Breast epithelium (tissue), 3 donors: ENCODE results near the gene RASAL3.

ENCODE experiments used
- CTCF ChIP-seq, 3 donors: fragments of 450-650 bp; IDR thresholded peaks; one replicate each; pipeline ENCODE4 v1.5.1; 2016 to 2017; ENCODE audit warnings: antibody characterized with exemption in 3 of 3, mild to moderate bottlenecking in 3 of 3, moderate library complexity in 3 of 3
- POLR2A ChIP-seq: fragments of 450-650 bp; IDR thresholded peaks from one replicate; pipeline ENCODE4 v1.6.1; 2016; ENCODE audit warnings: antibody characterized with exemption, mild to moderate bottlenecking, moderate library complexity
- POLR2AphosphoS5 ChIP-seq, 3 donors: sonication (generic); formaldehyde crosslinking; IDR thresholded peaks; one replicate each; pipeline ENCODE4 v1.6.1; 2017; ENCODE audit warnings: antibody characterized with exemption in 3 of 3

DNA sequence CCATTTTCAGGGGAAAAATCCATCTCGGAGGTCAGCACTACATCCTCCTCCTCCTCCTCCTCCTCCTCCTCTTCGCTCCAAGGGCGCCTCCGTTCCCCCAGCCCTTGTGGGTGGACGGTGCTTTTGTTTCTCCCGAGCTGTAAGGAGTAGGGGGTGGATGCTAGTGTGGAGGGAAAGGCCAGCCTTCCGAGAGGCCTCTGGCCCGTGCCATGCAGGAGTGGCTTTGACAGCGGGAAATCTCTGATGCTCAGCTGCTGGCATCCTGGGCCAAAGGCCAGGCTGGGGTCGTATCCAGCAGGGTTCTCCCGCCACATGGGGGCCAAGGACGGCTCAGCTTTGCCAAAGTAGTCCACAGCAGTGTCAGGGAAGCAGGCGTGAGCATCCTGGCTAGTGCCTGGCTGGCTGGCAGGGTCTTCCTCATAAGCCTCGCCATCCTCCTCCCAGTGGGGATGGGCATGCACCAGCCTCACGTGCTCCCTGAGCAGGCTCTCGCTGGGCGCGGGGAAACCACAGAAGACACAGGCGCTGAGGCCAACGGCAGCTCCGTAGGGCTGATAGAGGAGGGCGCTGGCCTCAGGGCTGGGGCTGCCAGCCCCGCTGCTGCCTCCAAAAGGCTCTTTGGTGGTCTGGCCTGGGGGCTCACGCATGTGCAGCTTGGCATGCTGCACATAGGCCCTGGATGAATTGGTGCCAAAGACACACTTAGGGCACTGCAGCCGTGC, 25.1 kb downstream of the RASAL3 start:
- TF ChIP-seq CTCF (IDR thresholded peaks at IDR 0.05), result no peak
- TF ChIP-seq POLR2A, result no peak
- no peak for TF ChIP-seq POLR2AphosphoS5 (IDR thresholded peaks at IDR 0.05)
